ENCODE results near the gene LMO1. TPM values are rescaled to one million over a fixed set of nuclear protein-coding genes. Genes with fewer than 3 reads are reported as not detected.

LMO1 gene
- total RNA-seq, 1 donor, result not detected

DNA sequence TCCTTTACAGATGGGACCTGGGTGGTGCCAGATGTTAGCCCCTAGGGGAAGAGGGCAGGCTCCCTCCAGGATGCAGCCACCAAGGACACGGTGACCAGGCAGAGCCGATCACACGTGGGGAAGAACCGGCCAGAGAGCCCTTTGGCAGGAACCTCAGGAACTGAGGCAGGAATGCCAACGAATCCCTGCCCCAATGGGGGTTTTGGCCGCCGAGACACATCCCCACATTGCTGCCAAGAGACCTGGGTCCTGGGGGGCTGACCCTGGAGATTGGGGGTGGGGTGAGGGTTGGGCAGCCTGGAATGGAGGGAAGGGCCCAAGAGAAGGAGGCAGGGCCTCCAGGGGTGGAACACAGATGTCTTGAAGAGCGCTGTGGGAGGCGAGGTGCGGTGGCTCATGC is 28.7 kb upstream of the LMO1 start:
- no peaks in the 10 kb centered on the region for H3K9me3 ChIP-seq (ENCODE audit: low read depth, low read length)
- H3K27me3 ChIP-seq (ENCODE audit: insufficient read depth, low read length), result no peaks in the 10 kb centered on the region
- H3K4me3 ChIP-seq (ENCODE audit: low read length), result no peak overlapping the region
- no peaks in the 10 kb centered on the region for H3K4me1 ChIP-seq (ENCODE audit: insufficient read depth, low read length)

- Histone ChIP-seq H3K4me1 (ENCODE audit: insufficient read depth, low read length) (no peaks in the 10 kb centered on the region), H3K27me3 (ENCODE audit: insufficient read depth, low read length) (no peaks in the 10 kb centered on the region), H3K9me3 (ENCODE audit: low read depth, low read length) (no peaks in the 10 kb centered on the region), H3K4me3 (ENCODE audit: low read length) (no peak overlapping the region)
Measured at GRCh38 chr11:8291421-8292350, 28.0 kb upstream of the LMO1 start.

GRCh38 chr11:8290081-8290810 is 26.6 kb upstream of the LMO1 start:
- H3K4me3 ChIP-seq (ENCODE audit: low read length), result no peak overlapping the region
- no peaks in the 10 kb centered on the region for H3K4me1 ChIP-seq (ENCODE audit: insufficient read depth, low read length)
- H3K27me3 ChIP-seq (ENCODE audit: insufficient read depth, low read length), result no peaks in the 10 kb centered on the region
- no peaks in the 10 kb centered on the region for H3K9me3 ChIP-seq (ENCODE audit: low read depth, low read length)

DNA sequence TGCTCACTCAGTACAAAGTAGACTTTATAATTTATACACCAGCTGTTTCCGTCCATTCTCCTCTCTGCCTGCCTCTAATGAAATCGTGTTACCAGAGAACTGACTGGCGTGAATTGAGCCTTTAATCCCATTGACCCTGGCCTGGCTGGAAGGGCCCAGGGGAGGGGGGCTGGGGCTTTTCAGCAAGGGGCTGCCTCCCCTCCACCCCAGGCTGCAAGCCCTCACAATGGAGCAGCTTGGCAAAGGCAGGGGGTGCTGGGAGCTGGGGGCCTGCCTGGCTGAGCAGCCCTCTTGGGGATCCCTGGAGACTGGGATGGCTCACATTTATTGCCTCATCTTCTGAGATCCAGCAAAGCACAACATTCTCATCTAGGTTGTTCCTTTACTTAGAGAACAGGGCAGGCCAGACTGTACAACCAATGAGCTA is 25.8 kb upstream of the LMO1 start:
- Histone ChIP-seq H3K4me1 (ENCODE audit: insufficient read depth, low read length) (no peaks in the 10 kb centered on the region), H3K4me3 (ENCODE audit: low read length) (no peak overlapping the region), H3K9me3 (ENCODE audit: low read depth, low read length) (no peaks in the 10 kb centered on the region), H3K27me3 (ENCODE audit: insufficient read depth, low read length) (no peaks in the 10 kb centered on the region)

DNA sequence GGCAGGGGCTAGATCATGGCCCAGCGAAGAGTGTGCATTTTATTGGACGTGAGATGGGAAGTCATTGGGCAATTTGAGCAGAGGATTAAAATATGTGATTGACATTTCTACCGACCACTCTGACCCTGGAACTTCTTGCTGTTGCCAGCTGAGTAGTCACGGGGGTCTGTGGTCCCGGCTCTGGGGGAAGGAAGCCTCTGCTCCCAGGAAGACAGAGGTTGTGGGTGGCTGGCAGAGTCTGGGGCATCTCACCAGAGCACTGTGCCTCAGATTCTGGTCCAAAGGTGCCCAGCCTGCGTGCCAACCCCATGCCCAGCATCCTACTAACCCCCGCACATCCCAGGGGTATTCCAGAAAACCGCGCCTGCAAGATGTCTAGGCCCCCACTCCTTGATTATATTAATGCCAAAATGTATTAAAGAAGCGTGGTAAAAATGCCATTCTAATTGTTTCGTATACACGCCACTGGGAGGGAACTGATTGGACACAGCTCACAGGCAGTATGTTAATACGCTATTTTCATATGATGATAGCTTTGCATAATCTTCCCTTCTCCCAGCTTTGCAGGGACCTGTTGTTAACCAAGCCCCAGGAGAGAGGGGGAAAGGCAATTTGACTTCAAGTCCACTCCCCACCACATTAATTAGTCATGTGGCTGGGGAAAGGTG is 25.3 kb upstream of the LMO1 start:
- Histone ChIP-seq H3K4me3 (ENCODE audit: low read length) (no peak overlapping the region), H3K4me1 (ENCODE audit: insufficient read depth, low read length) (no peaks in the 10 kb centered on the region), H3K9me3 (ENCODE audit: low read depth, low read length) (no peaks in the 10 kb centered on the region), H3K27me3 (ENCODE audit: insufficient read depth, low read length) (peaks cover 3% of the 10 kb centered on the region)

GRCh38 chr11:8288166-8288772 is 24.6 kb upstream of the LMO1 start:
- peaks cover 5% of the 10 kb centered on the region for H3K27me3 ChIP-seq (ENCODE audit: insufficient read depth, low read length)
- H3K4me3 ChIP-seq (ENCODE audit: low read length), result no peak overlapping the region
- H3K4me1 ChIP-seq (ENCODE audit: insufficient read depth, low read length), result no peaks in the 10 kb centered on the region
- H3K9me3 ChIP-seq (ENCODE audit: low read depth, low read length), result no peaks in the 10 kb centered on the region

GRCh38 chr11:8287703-8288102 is 24.0 kb upstream of the LMO1 start:
- peaks cover 10% of the 10 kb centered on the region for H3K27me3 ChIP-seq (ENCODE audit: insufficient read depth, low read length)
- H3K9me3 ChIP-seq (ENCODE audit: low read depth, low read length), result no peaks in the 10 kb centered on the region
- H3K4me1 ChIP-seq (ENCODE audit: insufficient read depth, low read length), result no peaks in the 10 kb centered on the region
- no peak overlapping the region for H3K4me3 ChIP-seq (ENCODE audit: low read length)

- Histone ChIP-seq H3K4me3 (ENCODE audit: low read length) (no peak overlapping the region), H3K9me3 (ENCODE audit: low read depth, low read length) (no peaks in the 10 kb centered on the region), H3K4me1 (ENCODE audit: insufficient read depth, low read length) (no peaks in the 10 kb centered on the region), H3K27me3 (ENCODE audit: insufficient read depth, low read length) (peaks cover 11% of the 10 kb centered on the region)
Measured at GRCh38 chr11:8287297-8287696, 23.6 kb upstream of the LMO1 start.

DNA sequence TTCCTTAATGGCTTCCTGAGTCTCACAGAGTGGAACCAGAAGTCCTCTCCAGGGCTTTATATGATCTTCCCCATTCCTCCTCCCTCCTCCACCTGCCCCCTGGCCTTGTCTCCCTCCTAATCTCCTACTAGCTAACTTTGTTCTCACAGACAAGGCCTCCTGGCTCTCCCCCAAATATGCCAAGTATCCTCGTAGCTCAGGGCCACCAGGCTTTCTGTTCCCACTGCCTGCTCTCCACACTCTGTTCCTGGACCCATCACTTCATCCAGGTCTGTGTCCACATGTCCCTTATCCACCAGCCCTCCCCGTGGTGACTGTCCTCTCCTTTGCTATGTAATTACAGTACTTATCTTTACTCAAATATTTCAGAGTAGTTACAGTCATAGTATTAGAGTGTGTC is 23.2 kb upstream of the LMO1 start:
- Histone ChIP-seq H3K9me3 (ENCODE audit: low read depth, low read length) (no peaks in the 10 kb centered on the region), H3K4me1 (ENCODE audit: insufficient read depth, low read length) (no peaks in the 10 kb centered on the region), H3K27me3 (ENCODE audit: insufficient read depth, low read length) (peaks cover 11% of the 10 kb centered on the region), H3K4me3 (ENCODE audit: low read length) (no peak overlapping the region)

DNA sequence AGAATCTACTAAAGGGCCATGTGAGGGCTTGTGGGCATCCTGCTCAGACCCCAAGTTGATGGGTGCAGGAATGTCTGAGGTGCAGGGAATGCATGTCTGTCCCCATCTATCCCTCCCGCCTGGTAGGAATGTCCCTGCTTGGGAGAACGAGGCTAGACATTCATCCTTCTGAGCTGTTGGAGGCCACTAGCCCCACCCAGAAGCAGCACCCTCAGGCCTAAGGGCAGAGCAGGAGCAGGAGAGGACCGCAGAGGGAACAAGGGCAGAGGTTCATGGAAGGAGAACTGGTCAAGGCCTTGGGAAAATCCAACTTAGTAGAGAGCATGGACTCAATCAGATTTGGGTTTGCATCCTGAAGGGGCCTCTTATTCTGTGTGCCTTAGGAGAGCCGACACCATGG is 22.1 kb upstream of the LMO1 start:
- Histone ChIP-seq H3K4me1 (ENCODE audit: insufficient read depth, low read length) (no peaks in the 10 kb centered on the region), H3K9me3 (ENCODE audit: low read depth, low read length) (no peaks in the 10 kb centered on the region), H3K27me3 (ENCODE audit: insufficient read depth, low read length) (peaks cover 11% of the 10 kb centered on the region), H3K4me3 (ENCODE audit: low read length) (no peak overlapping the region)

- H3K4me3 ChIP-seq (ENCODE audit: low read length), result no peak overlapping the region
- H3K27me3 ChIP-seq (ENCODE audit: insufficient read depth, low read length), result peaks cover 11% of the 10 kb centered on the region
- no peaks in the 10 kb centered on the region for H3K4me1 ChIP-seq (ENCODE audit: insufficient read depth, low read length)
- H3K9me3 ChIP-seq (ENCODE audit: low read depth, low read length), result no peaks in the 10 kb centered on the region
Measured at GRCh38 chr11:8285228-8285627, 21.6 kb upstream of the LMO1 start.

GRCh38 chr11:8283465-8284230 is 20.0 kb upstream of the LMO1 start:
- no peak overlapping the region for H3K4me3 ChIP-seq (ENCODE audit: low read length)
- H3K9me3 ChIP-seq (ENCODE audit: low read depth, low read length), result no peaks in the 10 kb centered on the region
- H3K4me1 ChIP-seq (ENCODE audit: insufficient read depth, low read length), result no peaks in the 10 kb centered on the region
- H3K27me3 ChIP-seq (ENCODE audit: insufficient read depth, low read length), result peaks cover 11% of the 10 kb centered on the region

GRCh38 chr11:8283100-8283464 is 19.4 kb upstream of the LMO1 start:
- Histone ChIP-seq H3K4me3 (ENCODE audit: low read length) (no peak overlapping the region), H3K4me1 (ENCODE audit: insufficient read depth, low read length) (no peaks in the 10 kb centered on the region), H3K27me3 (ENCODE audit: insufficient read depth, low read length) (peaks cover 11% of the 10 kb centered on the region), H3K9me3 (ENCODE audit: low read depth, low read length) (no peaks in the 10 kb centered on the region)

DNA sequence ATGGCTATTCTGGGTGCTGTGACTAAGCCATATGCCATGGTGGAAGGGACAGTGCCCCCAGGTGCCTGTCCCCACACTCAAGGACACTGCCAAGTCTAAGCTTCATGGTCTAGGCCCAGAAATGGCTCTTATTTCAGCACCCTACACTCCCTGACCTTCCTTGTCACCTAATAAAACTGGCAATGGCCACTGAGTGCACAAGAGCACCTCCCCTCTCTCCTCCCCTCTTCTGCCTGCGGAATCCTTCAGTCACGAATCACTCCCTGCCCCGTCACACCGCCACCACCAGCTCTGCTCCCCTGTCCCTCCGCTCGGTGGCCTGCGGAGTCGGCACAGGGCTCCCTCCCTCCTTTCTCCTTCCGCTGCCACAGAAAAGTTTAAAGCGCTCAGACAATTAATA is 19.0 kb upstream of the LMO1 start:
- Histone ChIP-seq H3K9me3 (ENCODE audit: low read depth, low read length) (no peaks in the 10 kb centered on the region), H3K27me3 (ENCODE audit: insufficient read depth, low read length) (peaks cover 11% of the 10 kb centered on the region), H3K4me1 (ENCODE audit: insufficient read depth, low read length) (no peaks in the 10 kb centered on the region), H3K4me3 (ENCODE audit: low read length) (no peak overlapping the region)

Data from mononuclear cell (primary cell).